HG02870 (cell line): ENCODE data around the gene DNAJC4.

Experiments used
- ATAC-seq: cut with Tn5 transposase; IDR thresholded peaks from one replicate; pipeline ENCODE4 v1.9.1; 2021; ENCODE audit warnings: mild to moderate bottlenecking, moderate library complexity; ENCODE audit not compliant: unreplicated experiment

DNAJC4 gene

DNA sequence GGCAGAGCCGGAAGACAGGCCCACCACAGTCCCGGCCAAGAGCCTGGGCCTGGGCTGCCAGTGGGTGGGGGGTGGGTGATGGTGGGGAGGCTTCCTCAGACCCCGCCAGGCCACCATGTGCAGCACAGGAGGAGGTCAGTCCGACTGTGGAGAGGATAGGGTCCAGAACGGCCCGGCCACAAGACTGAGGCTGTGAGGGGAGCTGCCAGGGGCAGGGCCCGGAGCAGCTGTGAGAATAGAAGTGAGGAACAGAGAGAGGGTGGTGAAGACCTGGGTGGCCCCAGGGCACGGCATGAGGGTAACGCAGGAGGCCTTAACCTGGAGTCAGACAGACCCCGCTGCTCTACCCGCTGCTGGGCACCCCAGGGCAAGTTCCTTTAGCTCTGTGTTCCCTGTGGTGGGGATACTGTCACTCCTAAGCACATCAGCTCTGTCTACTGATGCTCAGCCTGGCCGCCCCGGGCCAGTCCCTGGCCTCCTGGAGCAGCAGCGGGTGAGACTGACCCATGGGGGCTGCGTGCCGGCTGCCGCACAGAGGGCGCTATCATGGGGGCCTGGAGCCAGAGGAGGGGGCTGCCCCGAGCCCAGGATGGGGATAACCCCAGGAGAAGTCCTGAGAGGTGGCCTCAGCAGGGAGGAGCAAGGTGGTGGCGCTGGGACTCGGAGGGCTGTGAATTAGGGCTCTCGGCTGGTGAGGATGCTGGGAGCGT, 22.1 kb upstream of the DNAJC4 start:
- no peak for ATAC-seq

DNA sequence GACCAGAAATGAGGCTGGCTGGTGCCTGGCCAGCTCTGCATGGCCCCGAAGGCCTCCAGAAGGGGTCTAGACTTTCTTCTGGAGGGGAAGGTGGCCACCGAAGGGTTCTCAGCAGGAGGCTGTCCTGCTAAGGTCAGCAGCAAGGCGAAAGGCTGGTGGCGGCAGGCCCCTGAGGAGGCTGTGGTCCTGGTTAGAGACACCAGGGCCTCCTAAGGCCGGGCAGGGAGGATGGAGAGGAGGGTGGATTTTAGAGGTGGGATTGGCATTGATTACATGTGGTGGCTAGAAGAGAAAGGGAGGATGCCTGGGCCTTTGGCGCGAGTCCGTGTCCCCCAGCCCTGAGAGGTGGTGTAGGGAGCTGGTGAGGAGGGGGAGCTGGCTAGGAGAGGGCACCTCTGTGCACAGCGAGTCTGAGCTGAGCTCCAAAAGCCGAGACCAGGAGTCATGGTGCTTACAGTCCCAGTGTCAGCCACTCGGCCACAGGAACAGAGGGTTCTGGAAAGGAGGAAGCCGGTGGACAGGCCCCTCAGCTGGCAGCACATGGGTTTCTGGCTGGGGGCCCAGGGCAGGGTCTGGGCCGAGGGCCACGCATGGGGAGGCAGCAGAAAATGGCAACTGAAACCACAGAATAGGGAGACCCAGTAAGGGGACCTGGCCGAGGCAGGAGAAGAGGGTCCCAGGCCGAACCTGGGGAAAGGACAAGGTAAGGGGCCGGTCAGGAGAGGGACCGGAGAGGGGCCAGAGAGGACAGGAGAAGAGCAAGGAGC, 21.4 kb upstream of the DNAJC4 start:
- no peak for ATAC-seq

DNA sequence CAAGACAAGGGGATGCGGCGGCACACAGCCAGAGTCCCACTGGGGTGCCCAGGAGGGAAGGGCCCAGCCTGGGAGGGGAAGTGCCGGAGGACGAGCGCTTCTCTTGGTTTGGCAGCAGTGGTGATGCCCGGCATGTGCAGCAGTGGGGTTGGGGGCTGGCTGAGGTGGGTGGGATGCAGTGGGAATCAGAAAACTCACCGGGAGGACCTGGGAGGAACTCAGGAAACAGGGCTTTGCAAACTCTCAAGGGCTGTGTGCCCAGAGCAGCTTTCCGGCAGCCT, 20.8 kb upstream of the DNAJC4 start:
- no peak for ATAC-seq

DNA sequence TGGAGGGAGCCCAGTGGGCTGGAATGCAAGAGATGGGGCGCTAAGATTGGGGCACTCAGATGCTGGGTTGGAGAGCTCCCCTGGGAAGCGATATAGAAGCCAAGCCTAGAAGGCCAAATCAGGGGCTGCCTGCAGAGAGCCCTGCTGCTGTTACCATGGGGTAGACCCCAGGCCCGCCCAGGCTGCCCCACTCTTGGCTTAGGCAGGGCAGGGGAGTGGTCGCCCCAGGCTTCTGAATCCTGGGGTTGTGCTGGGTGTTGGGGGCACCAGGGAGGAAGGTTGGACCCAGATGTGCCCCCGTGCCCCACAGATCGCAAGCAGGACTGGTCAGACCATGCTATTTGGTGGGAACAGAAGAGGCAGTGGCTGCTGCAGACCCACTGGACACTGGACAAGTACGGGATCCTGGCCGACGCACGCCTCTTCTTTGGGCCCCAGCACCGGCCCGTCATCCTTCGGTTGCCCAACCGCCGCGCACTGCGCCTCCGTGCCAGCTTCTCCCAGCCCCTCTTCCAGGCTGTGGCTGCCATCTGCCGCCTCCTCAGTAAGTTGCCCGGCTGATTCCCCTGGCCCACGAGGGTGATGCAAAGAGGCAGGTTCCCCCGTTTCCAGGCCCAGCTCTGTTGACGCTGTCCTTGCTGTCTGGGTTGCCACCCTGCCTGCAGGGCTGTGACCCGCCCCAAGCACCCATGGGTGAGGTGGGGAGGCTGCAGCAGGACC, 19.9 kb upstream of the DNAJC4 start:
- no peak for ATAC-seq

DNA sequence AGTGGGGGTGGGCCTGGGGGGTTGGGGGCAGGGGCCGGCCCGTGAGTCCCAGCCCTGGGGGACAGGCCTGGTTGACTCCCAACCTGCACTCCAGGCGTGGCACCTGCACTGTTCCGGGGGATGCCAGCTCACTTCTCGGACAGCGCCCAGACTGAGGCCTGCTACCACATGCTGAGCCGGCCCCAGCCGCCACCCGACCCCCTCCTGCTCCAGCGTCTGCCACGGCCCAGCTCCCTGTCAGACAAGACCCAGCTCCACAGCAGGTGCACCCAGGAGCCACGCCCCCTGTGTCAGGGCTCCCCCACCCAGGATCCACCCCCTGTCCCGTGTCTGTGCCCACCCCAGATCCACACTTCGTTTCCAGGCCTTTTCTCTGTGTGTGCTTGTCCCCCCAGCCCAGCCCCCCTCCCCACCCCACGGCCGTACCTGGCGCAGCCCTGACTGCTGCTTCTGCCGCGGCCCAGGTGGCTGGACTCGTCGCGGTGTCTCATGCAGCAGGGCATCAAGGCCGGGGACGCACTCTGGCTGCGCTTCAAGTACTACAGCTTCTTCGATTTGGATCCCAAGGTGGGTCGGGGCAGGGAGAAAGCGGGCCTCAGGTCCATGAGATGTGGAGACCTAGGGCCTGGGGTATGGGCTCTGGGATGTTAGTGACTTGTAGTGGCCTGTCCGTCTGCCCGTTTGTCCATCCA, 19.0 kb upstream of the DNAJC4 start:
- no peak for ATAC-seq

DNA sequence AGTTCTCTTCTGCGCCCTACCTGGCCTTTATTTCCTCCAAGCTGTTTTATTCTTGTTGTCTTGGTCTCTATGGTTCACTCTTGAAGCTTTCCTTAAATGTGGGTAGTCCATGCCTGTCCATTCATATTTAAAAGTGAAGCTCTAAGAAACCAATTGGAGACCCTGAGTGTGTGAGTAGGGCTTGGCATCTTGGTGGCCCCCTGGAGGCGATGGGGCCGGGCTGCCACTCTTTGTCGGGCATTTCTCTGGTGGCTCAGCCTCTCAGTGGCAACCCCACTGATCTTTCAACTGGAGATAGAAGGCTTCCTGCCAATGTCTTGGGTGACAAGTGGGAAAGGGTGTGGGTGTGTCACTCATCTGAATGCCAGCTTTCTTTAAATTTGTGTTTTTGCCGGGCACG, 13.5 kb upstream of the DNAJC4 start:
- no peak for ATAC-seq

DNA sequence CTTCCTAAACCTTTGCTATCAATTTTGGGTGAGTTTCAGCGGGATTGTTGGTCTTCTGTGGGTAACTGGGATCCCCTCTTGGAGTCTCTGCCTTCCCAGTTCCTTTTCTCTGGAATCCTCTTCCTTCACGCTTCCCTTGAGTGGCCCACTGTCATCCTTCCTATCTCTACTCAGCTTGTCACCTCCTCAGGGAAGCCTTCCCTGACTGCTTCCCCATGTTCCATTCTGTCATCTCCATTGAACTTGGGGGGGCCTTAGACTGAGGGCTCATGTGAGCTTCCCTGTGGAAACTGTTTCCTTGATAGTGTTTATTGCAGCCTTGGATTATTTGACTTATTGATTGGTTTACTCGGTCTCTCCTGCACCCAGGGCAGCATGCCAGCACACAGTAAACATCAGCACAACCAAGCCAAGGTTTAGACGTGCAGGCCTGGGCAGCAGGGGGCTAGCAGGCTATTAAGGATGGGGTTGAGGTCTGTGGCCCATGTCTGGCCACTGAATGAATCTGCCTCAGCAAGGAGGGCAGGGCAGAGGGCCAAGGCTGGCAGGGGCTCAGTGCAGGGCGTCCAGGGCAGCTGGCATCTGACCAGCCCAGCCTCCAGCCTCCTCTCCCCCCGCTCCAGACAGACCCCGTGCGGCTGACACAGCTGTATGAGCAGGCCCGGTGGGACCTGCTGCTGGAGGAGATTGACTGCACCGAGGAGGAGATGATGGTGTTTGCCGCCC, 11.6 kb upstream of the DNAJC4 start:
- ATAC-seq = no peak

DNA sequence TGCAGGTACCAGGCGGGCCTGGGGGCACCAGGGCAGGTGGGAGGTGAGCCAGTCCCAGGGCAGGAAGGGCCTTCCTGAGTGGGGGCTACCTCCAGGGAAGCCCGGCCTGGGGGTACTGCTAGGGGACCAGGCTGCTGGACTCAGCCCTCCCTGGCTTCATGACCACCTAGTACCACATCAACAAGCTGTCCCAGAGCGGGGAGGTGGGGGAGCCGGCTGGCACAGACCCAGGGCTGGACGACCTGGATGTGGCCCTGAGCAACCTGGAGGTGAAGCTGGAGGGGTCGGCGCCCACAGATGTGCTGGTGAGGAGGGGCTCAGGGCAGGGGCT, 11.0 kb upstream of the DNAJC4 start:
- no peak for ATAC-seq

DNA sequence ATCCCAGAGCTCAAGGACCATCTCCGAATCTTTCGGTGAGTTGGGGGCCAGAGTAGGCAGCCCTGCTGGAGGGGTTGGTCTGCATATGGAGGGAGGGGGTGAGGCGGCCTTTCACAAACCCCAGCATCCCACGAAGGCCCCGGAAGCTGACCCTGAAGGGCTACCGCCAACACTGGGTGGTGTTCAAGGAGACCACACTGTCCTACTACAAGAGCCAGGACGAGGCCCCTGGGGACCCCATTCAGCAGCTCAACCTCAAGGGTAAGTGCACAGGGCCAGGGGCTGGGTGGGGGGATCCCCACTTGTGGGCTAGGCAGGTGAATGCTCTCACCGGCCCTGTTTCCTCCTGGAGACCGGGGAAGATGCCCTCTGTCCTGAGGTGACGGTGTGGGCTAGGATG, 10.6 kb upstream of the DNAJC4 start:
- ATAC-seq = no peak

DNA sequence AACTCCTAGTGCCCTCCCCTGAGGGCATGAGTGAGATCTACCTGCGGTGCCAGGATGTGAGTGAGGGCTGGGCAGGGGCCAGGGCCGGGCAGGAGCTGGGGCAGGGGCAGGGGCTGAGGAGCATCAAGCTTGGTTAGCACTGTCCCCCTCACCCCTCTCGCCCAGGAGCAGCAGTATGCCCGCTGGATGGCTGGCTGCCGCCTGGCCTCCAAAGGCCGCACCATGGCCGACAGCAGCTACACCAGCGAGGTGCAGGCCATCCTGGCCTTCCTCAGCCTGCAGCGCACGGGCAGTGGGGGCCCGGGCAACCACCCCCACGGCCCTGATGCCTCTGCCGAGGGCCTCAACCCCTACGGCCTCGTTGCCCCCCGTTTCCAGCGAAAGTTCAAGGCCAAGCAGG, 10.1 kb upstream of the DNAJC4 start:
- no peak for ATAC-seq

DNA sequence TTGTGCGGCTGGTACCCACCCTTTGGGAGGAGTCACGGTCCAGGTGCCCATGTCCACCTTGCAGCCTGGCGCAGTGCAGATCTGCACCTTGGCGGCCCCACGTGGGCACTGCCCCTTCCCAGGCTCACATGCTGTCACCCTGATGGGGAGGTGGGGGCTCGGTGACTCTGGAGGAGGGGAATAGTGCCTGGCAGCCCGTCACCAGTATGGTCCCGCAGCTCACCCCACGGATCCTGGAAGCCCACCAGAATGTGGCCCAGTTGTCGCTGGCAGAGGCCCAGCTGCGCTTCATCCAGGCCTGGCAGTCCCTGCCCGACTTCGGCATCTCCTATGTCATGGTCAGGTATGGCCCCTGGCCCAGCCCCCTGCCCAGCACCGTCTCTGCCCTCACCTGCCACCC, 9.6 kb upstream of the DNAJC4 start:
- no peak for ATAC-seq

DNA sequence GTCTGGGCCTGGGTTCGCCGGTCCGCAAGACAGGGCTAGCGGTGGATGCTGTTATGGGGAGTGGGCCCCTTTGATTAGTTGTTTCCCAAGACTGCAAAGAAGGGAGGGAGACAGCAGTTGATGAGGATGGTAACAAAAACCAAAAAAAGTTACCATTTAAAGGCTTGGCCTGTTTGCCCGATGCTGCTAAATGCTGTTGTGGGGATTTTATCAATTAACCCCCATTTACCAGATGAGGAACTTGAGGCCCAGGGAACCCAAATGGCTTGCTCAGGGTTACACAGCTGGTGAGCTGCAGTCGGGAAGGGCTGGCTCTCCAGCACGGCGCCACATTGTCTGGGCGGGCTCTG, 7.7 kb upstream of the DNAJC4 start:
- ATAC-seq = no peak

DNA sequence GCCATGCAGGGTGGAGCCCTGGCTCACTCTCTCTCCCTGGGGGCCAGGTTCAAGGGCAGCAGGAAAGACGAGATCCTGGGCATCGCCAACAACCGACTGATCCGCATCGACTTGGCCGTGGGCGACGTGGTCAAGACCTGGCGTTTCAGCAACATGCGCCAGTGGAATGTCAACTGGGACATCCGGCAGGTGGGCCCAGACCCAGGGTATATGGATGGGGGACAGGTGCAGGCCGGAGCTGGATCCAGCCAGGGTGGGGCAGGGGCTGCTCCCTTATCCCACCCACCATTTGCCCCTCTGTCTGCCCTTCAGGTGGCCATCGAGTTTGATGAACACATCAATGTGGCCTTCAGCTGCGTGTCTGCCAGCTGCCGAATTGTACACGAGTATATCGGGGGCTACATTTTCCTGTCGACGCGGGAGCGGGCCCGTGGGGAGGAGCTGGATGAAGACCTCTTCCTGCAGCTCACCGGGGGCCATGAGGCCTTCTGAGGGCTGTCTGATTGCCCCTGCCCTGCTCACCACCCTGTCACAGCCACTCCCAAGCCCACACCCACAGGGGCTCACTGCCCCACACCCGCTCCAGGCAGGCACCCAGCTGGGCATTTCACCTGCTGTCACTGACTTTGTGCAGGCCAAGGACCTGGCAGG, 7.2 kb upstream of the DNAJC4 start:
- ATAC-seq = no peak

DNA sequence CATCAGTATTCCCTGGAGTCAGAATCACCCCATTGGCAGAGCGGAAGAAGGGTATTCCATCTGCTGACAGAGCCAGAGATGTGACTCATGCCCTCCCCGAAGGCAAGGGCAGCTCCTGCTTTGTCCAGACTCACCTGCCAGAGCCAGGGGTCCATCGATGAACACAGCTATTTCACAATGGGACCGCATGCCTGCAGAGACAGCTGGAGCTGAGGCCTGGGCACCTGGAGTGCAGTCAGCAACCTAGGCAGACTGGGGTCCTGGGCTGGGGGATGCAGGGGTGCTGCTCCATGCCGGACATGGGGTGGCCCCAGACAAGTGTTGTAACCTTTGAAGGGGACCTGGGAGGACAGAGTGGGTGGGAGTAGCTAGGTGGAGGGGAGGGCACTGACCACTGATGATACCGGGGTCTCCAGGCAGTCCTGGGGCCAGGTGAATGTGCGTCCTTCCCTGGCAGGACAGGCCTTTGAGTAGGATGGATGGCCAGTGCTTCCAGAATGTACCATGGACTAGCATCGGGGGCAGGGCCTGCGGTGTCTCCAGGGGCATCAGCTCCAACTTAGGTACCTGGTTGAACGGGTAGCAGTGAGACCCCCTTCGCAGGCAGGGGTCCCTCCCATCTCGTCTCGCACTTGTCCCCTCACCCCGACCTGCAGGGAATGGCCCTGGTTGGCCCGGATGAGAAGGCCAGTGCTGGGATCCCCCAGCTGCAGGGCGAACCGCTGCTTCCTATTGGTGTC, 6.0 kb upstream of the DNAJC4 start:
- ATAC-seq = no peak

DNA sequence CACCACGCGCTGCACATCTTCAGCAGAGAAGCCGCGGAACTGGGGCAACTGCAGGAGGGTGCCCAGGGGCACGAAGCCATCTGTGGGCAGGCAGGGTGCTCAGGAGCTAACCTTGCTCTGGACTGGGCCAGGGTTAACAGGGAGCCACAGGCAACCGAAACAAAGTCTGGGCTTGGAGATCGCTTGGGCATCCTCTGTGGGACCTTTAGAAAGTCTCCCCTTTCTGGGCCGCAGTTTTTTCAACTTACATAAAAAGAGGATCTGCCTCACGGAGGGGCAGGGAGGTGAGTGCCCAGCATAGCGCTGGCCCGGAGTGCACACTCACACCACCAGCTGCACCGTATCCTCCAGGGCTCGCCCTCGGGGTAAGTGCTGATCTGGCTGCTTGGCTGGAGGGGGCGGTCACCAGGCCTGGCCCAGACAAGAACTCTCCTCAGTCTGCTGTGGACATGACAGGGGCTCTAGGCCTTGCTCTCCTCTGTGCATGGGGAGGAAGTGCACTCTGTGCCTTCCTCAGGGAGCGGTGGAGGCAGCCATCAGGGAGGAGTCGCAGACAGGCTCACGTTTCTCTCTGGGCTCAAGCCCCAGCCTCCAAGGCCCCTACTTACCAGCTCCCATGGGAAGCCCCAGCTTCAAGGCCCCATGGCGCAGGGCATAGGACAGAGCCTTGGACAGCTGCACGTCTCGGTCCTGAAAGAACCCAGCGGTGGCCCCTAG, 5.3 kb upstream of the DNAJC4 start:
- ATAC-seq = no peak

DNA sequence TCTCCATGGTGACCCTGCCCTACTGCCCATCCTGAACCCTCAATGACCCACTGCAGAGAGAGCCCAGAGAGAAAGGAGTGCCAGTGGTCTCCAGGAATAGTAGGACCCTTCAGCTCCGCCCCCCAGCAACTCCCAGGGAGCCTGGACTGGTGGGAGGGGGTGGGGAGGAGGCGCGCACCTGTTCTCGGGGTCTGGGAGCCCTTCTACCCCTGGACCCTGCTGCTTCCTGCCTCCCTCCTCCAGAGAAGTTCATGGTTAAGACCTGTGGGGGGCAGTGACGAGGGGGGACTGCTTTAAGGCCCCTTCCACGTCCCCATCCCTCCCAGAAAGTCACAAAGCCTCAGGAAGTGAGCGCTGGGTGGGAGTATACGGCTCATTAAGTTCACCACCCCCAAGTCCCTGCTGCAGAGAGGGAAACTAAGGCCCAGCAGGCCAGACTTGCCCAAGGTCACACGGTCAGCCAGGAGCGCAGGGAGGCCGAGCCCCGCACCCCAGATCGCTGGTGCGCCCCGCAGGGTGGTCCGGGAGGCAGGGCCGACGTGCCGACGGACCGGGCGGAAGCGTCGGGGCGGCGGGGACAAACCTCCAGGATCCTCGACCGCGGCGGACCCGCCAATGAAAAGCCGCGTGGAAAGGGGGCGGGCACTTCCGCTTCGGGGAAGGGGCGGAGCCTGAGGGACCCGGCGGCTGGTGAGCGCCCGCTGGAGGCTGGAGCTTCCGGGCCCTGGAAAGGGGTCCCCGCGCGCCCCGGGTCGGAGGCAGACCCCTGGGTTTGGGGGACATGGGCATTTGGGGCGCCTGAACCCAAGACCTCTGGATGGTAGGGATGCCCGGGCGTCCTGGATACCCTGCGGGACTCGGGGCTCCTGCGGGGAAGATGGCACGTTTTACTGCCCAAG, 4.5 kb upstream of the DNAJC4 start, which contains the start of the genes NUDT22 and TRPT1:
Gene NUDT22 (plus strand): TSS at position 667 of the 899 bp plus-strand sequence. CDS start 379 bp downstream, outside the sequence.
Gene TRPT1 (minus strand): TSS at position 579 of the 899 bp plus-strand sequence. CDS start 326 bp downstream, at position 253.
- no peak for ATAC-seq

DNA sequence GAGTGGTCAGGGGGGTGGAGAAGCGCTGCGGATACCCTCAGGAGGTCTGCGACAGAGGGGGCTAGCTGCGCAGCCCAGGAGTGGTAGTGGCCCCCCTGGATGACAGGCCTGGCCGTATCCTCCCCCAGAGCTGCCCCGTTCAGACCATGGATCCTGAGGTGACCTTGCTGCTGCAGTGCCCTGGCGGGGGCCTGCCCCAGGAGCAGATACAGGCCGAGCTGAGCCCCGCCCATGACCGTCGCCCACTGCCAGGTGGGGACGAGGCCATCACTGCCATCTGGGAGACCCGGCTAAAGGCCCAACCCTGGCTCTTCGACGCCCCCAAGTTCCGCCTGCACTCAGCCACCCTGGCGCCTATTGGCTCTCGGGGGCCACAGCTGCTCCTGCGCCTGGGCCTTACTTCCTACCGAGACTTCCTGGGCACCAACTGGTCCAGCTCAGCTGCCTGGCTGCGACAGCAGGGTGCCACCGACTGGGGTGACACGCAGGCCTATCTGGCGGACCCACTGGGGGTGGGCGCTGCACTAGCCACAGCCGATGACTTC, 3.8 kb upstream of the DNAJC4 start:
- no peak for ATAC-seq
